Keratinocyte (primary cell): Measurements from ENCODE around the gene CD248. TPM values are rescaled to one million over a fixed set of nuclear protein-coding genes. Genes with fewer than 3 reads are reported as not detected.

ENCODE experiments used
- DNase-seq: peaks from one replicate; pipeline ENCODE4 v3.0.0-alpha.2; 2011; ENCODE audit warnings: low read depth, missing footprints, low spot score
- FAIRE-seq: peaks from 2 replicates; lab custom pipeline; 2011; peaks lifted over from hg19 to GRCh38; lab: Jason Lieb, UNC
- H2AFZ ChIP-seq: 2 replicates; pipeline ENCODE4 v1.6.0; 2012; ENCODE audit warnings: low read length, control low read depth, inconsistent platforms; ENCODE audit not compliant: control insufficient read depth
- H3K27ac ChIP-seq: 2 replicates; pipeline ENCODE4 v1.5.1; 2011; ENCODE audit warnings: low read length; ENCODE audit not compliant: control insufficient read depth, insufficient read depth
- H3K27me3 ChIP-seq: 3 replicates; pipeline ENCODE4 v1.6.0; 2011; ENCODE audit warnings: low read length; ENCODE audit not compliant: control insufficient read depth, insufficient read depth; ENCODE audit errors: extremely low read depth
- H3K36me3 ChIP-seq, 2 experiments: 2 replicates in 1 of 2; 3 replicates in 1 of 2; pipeline ENCODE4 v1.5.1; 2011; ENCODE audit warnings: low read length in 2 of 2, mild to moderate bottlenecking in 1 of 2; ENCODE audit not compliant: control insufficient read depth in 2 of 2, insufficient read depth in 2 of 2; ENCODE audit errors: extremely low read depth in 1 of 2
- H3K4me1 ChIP-seq: 3 replicates; pipeline ENCODE4 v1.5.1; 2011; ENCODE audit warnings: low read length; ENCODE audit not compliant: control insufficient read depth, insufficient read depth; ENCODE audit errors: extremely low read depth
- H3K4me2 ChIP-seq: 3 replicates; pipeline ENCODE4 v1.6.0; 2011; ENCODE audit warnings: low read depth, low read length; ENCODE audit not compliant: control insufficient read depth, insufficient read depth; ENCODE audit errors: extremely low read depth
- H3K4me3 ChIP-seq, 3 experiments: fragments of 200-600 bp in 1 of 3; sonication (generic) in 1 of 3; 2 replicates in 2 of 3; 3 replicates in 1 of 3; pipeline ENCODE4 v1.5.1; 2011 to 2016; ENCODE audit warnings: low read length in 3 of 3, mild to moderate bottlenecking in 3 of 3, control low read depth in 2 of 3, inconsistent platforms in 1 of 3, low read depth in 1 of 3, mixed read lengths in 1 of 3, mixed run types in 1 of 3, moderate library complexity in 1 of 3; ENCODE audit not compliant: control insufficient read depth in 2 of 3, insufficient read depth in 2 of 3; ENCODE audit errors: extremely low read depth in 1 of 3
- H3K79me2 ChIP-seq: 2 replicates; pipeline ENCODE4 v1.6.0; 2012; ENCODE audit warnings: low read length; ENCODE audit not compliant: control insufficient read depth, insufficient read depth
- H3K9ac ChIP-seq: 3 replicates; pipeline ENCODE4 v1.6.0; 2011; ENCODE audit warnings: low read length; ENCODE audit not compliant: control insufficient read depth, insufficient read depth; ENCODE audit errors: extremely low read depth
- H3K9me1 ChIP-seq: 3 replicates; pipeline ENCODE4 v1.6.0; 2011; ENCODE audit warnings: low read length; ENCODE audit not compliant: control insufficient read depth, insufficient read depth; ENCODE audit errors: extremely low read depth
- H3K9me3 ChIP-seq: 2 replicates; pipeline ENCODE4 v1.5.1; 2012; ENCODE audit warnings: low read depth, low read length; ENCODE audit not compliant: control insufficient read depth
- H4K20me1 ChIP-seq: 3 replicates; pipeline ENCODE4 v1.6.0; 2011; ENCODE audit warnings: low read length; ENCODE audit not compliant: control insufficient read depth, insufficient read depth; ENCODE audit errors: extremely low read depth
- CTCF ChIP-seq, 3 experiments: IDR thresholded peaks in 1 of 3; conservative IDR thresholded peaks in 1 of 3; optimal IDR thresholded peaks in 1 of 3; 2 replicates in 2 of 3; 3 replicates in 1 of 3; pipeline versions ENCODE3 to v1.5.1; 2011; ENCODE audit warnings: low read length in 3 of 3, mild to moderate bottlenecking in 3 of 3, moderate library complexity in 2 of 3, control low read depth in 1 of 3, inconsistent platforms in 1 of 3; ENCODE audit not compliant: insufficient read depth in 2 of 3; ENCODE audit errors: extremely low read depth in 1 of 3
- EZH2 ChIP-seq: IDR thresholded peaks from one replicate; pipeline ENCODE4 v1.6.1; 2012; ENCODE audit warnings: inconsistent platforms, mild to moderate bottlenecking, low read length, moderate library complexity
- dilution Hi-C: fragments of 300-500 bp; cut with MboI; formaldehyde crosslinking; loops from one replicate; pipeline ENCODE4 v1.7.0; 2020; ENCODE audit warnings: low sequenced_read_pairs; ENCODE audit not compliant: extremely low pct_ligation_motif_present
- polyA plus RNA-seq, 5 experiments: library from polyadenylated mRNA; depleted of rRNA in 3 of 5; stranded (reverse) in 3 of 5; stranded (forward) in 1 of 5; unstranded in 1 of 5; fragments of >200 nt; gene quantifications; 1 replicate in 1 of 5; 2 replicates in 3 of 5; 3 replicates in 1 of 5; pipeline versions ENCODE4 v1.2.1 to v1.2.3, GENCODE V29; 2011 to 2012; ENCODE audit warnings: missing spikeins in 2 of 5, low read depth in 1 of 5, low replicate concordance in 1 of 5

Gene CD248
- polyA plus RNA-seq, 1 donor (not counting 4 experiments of a cell fraction or from before 2014, with no cell fraction given), result 0.12 TPM

GRCh38 chr11:66271816-66272215 is 45.0 kb downstream of the CD248 start:
- Histone ChIP-seq H3K36me3 (peaks cover 30 to 40% of the 10 kb centered on the region in 2 experiments), H3K27ac (no peak overlapping the region), H4K20me1 (peaks cover 9% of the 10 kb centered on the region), H3K4me1 (peaks cover 9% of the 10 kb centered on the region), H3K9me1 (no peaks in the 10 kb centered on the region), H3K4me2 (no peak overlapping the region), H2AFZ (no peak overlapping the region), H3K9me3 (no peaks in the 10 kb centered on the region), H3K79me2 (peaks cover 32% of the 10 kb centered on the region), H3K27me3 (no peaks in the 10 kb centered on the region), H3K9ac (no peak overlapping the region), H3K4me3 (no peak overlapping the region)
- no peak for DNase-seq
- dilution Hi-C loops, result no loop called here
- TF ChIP-seq EZH2 (no peak), CTCF (optimal IDR thresholded peaks at IDR 0.05 in 1 of 3, IDR thresholded peaks at IDR 0.05 in 1 of 3, conservative IDR thresholded peaks at IDR 0.05 in 1 of 3; ENCODE audit: extremely low read depth in 1 of 3, insufficient read depth in 2 of 3, low read length in 3 of 3) (no peak)
- FAIRE-seq, result no peak

GRCh38 chr11:66268952-66269905 is 47.6 kb downstream of the CD248 start:
- dilution Hi-C loops, result no loop called here
- DNase-seq, result no peak

More at GRCh38 chr11:66268952-66269905, 47.6 kb downstream of the CD248 start:
- TF ChIP-seq CTCF (optimal IDR thresholded peaks at IDR 0.05 in 1 of 3, IDR thresholded peaks at IDR 0.05 in 1 of 3, conservative IDR thresholded peaks at IDR 0.05 in 1 of 3; ENCODE audit: extremely low read depth in 1 of 3, insufficient read depth in 2 of 3, low read length in 3 of 3), result peak in 2 of 3 experiments; percentile 13 to 28
- no peak for TF ChIP-seq EZH2
- Histone ChIP-seq H3K9me3 (no peaks in the 10 kb centered on the region), H3K4me3 (peak overlapping the region; percentile 85 to 93 (median 91)), H3K36me3 (peaks cover 31 to 48% of the 10 kb centered on the region in 2 experiments), H2AFZ (peak overlapping the region; percentile 23), H4K20me1 (peaks cover 10% of the 10 kb centered on the region), H3K9me1 (no peaks in the 10 kb centered on the region), H3K27me3 (no peaks in the 10 kb centered on the region), H3K4me2 (peak overlapping the region; percentile 95), H3K79me2 (peaks cover 32% of the 10 kb centered on the region), H3K4me1 (peaks cover 9% of the 10 kb centered on the region), H3K9ac (peak overlapping the region; percentile 88), H3K27ac (peak overlapping the region; percentile 87)
- FAIRE-seq, result no peak
